ENCODE measurements around the gene TTLL1.

Gene TTLL1

DNA sequence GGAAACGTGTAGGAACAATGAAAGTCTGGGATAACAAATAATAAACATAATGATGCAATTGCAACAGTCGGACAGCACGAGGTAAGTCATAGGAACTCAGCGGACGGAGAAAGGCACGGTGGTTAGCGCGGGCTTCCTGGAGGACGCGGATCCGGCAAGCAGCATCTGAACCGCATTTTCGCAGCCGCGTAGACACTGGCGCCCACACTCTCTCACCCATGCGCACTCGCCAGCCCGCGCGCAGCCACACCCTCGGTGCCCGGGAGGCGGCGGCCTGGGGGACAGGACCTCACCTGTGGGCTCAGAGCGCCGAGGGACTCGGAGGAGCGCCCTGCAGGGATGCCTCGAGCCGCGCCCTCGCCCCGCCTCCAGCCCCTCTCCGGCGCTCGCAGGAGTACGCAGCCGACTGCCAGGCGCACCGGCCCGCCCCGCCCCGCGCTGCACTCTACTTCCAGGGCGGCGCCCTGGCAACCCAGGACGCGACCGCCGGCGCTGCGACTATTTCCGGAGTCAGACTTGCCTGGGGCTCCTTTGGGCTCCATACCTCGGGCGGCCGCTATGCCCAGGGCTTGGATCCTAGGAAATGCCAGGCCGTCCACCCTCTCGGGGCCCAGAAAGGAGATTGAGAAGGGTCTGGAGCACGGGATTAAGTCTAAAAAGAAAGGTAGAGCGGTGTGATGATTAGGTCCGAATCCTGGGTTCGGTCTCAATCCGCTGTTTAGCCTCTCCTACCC is at the start of gene TTLL1:
Gene TTLL1 (minus strand): TSS at position 408 of the 734 bp plus-strand sequence. CDS start 13,805 bp downstream, outside the sequence.
- no peak for DNase-seq

DNA sequence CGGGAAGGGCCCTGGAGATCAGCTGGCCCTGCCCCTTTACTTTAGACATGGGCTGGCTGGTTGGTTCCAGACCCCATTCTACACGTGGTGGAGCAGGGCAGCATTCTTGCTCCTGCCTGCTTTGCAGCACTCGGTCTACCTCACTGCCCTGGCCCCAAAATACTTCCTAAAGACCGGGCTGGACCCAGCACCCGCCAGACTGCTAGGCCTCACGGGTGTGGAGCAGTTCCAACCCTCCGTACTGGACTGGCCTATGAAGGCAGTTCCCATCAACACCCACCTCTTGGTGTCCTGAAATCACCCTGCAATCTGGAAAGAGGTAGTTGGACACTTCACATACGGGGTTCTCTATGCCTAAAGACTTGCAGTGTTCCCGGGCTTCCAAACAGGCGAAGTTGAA is 47.6 kb upstream of the TTLL1 start:
- DNase-seq, result no peak

DNA sequence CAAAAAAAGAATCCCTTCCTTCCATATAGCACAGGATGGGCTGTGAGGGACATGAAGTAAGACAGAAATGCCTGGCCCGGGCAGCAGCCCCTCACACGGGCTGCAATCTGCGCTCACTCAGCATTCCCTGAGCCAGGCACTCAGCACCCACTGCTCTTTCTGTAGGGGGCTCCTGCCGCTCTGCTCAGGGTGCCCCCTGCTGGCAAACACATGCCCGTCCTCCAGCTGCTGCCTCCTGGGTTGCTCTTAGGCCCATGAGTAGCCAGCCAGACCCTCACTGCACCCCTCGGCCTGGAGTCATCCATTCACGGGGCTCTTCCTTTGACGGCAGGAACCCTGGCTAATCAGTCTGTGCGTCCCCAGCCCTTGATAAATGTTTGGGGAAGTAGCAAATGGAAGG is 47.1 kb upstream of the TTLL1 start:
- no peak for DNase-seq

DNA sequence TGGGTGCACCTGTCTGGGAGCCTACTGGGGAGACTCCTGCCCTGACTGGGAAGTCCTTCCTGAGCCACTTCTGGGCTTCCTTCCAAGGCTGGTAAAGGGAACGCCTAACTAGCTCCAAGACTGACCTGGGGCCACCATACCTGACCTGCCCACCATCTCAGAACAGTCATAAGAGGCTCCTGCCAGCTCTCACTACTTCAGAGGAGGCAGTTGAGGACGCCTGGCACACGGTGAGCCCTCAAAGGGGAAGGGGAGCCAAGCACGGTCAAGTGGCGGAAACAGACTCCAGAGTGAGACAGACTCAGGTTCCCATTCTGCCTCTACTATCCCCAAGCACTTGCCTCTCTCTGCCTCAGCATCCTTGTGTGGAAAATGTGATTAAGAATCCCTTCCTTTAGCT is 46.4 kb upstream of the TTLL1 start:
- no peak for DNase-seq

DNA sequence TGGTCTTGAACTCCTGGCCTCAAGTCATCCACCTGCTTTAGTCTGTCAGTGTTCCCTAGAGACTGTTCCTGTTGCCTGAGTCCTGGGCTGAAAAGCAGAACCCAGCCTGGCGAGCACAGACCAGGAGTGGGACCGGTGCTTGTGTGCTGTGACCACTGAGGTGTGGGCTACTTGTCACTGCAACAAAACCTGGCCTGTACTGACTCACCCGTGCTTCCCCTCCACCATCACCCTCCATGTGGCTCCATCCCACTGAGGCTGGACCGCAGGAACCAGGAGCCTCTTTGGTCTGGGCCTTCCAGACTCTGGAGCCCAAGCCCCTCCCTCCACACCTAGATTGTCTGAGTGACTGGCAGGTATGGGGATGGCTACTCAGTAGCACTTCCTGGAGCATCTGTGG is 45.4 kb upstream of the TTLL1 start:
- no peak for DNase-seq

DNA sequence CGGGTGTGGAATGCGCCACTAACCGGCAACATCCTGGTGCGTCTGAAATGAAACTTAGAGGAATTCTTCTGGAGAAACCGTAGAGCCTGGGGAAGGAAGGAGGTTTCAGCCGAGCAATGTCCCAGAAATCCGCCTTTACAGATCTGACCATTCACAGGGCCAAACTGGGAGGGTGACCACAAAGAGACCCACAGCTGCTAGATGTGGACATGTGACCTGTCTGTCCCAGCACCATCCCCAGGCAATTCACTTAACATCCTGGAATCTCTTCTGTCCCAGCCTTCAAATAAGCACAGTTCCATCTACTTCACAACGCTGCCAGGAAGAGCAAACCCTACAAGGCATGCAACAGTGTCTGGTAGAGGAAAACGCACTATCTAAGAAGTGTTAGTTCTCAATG is 44.2 kb upstream of the TTLL1 start:
- no peak for DNase-seq

DNA sequence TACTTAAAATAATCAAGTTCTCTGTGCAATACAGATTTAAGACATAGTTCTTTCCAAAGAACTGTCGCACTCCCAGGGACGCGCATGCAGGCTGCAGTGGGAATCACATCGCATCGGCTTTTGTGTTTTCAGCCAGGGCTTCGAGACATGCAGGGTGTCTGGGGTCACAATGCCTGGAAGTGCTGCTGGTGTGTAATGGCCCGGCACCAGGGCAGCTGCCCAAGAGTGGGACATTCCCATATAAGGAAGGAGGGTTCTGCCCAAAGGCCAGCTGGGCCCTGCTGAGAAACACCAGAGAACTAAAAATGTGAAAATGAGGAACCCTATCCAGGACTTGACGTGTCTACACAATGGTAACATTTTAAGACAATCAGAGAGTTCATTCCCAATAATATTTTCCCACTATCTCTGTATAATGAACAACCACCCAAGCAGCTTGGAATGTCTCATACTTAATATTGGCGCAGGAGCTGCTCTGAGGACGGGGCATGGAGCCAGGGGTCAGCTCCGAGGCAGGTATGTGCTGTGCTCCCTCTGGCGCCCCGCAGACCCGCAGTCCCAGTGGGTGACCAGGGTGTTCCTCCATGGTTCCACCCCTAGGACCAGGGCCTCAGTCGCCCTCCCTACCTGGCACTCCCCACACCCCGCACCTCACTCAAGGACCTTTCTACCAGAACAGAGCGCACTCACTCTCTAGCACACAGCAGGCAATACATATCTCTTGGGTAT is 42.7 kb upstream of the TTLL1 start:
- no peak for DNase-seq

DNA sequence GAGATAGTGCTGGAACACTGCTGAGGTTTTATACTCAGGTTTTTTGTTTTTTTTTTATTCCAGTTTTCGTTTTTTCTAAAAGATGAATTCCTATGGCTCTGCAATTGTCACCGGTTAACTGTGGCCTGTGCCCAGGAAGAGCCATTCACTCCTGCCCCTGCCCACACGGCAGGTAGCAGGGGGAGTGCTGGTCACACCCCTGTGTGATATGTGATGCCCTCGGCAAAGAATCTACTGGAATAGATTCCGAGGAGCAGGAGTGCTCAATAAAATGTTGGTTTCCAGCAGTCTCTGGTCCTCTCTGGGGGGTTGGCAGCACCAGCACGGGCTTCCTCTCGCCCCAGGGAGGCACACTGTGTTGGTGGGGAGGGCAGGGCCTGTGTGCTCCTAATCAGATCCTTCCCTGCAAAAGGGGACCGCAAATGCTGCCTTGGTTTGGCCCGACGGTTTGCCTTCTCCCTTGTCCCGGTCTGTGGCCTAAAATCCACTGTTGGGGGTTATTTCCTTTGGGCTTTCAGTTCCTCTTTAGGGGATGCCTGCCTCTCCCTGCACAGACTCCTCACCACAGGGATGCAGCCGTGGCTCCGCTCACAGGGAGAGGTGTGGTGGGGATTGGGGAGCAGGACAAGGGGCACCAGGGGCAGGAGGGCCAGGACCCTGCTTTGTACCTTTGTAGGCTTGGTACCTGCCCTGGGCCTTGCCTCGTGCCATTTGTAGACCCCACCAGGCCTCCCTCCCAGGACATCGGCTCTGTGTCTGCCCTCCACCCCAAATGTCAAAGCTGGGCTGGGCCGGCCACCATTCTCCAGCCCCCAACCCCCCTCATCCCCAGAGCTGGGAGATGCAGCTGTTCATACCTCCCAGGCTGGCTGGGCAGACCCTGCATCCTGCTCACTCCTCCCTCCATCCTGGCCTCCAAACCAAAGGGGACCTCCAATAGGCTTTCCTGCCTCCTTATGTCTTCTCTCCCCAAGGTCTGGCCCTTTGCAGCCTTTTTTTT is 40.5 kb upstream of the TTLL1 start:
- no peak for DNase-seq

DNA sequence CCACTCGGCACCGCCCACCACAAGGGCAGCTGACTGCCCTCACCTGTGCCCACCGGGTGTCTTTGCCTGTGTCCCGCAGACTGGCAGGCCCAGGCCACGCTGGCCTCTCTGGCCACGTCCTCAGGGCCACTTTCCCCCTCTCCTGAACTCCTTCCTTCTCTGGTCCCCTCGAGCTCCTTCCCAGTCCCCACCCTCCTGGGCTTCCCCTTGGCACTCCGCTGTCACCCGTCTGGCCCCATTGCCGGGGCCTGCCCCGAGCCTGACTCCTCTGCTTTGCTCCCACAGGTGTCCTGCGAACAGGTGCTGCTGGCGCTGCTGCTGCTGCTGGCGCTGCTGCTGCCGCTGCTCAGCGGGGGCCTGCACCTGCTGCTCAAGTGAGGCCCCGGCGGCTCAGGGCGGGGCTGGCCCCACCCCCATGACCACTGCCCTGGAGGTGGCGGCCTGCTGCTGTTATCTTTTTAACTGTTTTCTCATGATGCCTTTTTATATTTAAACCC is 39.8 kb upstream of the TTLL1 start:
- peak; percentile 80 for DNase-seq

DNA sequence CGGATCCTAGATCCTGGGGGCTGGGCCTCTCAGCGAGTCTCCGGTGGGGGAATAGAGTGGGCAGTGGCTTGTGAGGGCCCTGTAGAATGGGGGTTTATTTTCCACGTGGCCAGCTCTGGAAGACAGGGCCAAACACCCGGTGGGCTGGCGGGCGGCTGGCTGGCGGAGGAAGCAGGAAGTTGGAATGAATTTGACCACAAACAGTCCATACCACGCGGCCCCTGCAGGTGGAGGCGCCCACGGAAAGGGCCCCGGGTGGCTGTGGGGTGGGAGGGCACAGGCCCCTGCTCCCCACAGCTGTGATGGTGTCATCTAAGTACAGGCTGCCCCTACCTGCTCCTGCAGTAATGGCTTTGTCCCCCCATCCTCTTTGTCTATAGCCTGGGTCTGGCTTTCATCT is 38.9 kb upstream of the TTLL1 start:
- no peak for DNase-seq

DNA sequence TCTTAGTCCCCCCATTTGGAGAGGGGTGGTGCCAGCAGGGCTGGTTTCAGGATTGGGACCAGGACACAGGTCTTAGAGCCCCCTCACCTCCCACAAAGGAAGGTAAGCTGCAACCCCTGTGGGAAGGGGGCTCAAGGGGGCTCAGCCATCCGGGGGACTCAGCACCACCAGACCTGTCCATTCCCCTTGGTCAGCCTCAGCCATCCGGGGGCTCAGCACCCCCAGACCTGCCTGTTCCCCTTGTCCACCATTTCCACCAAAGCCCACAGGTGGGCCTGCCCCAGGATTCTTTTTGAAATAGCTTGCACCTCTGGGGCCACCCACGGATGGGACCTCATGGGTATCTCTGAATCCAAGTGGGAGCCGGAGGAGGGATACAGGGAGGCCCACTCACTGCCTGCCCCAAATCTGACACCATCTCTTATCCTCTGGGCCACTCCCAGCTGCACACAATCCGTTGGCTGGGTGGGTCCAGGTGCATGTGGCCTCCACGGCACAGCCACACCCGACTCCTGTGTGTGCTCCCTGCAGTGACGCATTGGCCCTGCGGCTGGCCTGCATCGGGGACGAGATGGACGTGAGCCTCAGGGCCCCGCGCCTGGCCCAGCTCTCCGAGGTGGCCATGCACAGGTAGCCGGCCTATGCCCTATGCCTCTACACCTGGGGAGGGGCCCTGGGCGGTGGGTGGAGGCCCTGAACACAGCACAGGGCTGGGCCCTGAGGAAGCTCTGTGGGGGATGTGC is 38.1 kb upstream of the TTLL1 start:
- DNase-seq, result no peak

DNA sequence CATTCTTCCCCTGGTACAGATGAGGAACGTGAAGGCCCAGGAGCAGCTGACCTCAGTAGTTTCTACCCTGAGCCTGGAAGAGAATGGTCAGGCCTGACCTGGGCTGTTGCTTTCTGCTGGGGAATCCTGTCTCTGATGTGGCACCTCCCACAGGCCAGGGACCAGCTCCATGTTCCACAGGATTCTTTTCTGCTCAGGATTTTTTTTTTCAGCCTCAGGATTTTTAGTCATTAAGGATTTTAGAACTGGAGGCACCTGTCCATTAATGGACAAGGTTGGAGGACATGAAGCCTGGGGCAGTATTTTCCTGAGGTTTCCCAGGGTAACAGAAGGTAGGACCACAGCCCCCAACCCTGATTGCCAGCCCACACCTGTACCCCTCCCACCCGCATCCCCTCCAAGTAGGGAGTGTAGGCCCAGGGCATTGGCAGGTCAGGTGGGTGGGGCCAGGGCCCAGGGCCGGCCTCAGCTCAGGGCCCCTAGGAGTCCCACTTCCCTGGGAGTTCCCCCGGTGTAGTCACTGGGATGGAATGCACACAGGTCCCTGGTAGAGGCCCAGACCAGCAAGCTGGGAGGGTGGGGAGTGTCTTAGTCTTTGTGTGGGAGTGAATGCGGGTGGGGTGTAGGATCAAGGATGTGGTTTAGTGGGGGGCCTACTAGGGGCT is 37.4 kb upstream of the TTLL1 start:
- DNase-seq, result no peak

DNA sequence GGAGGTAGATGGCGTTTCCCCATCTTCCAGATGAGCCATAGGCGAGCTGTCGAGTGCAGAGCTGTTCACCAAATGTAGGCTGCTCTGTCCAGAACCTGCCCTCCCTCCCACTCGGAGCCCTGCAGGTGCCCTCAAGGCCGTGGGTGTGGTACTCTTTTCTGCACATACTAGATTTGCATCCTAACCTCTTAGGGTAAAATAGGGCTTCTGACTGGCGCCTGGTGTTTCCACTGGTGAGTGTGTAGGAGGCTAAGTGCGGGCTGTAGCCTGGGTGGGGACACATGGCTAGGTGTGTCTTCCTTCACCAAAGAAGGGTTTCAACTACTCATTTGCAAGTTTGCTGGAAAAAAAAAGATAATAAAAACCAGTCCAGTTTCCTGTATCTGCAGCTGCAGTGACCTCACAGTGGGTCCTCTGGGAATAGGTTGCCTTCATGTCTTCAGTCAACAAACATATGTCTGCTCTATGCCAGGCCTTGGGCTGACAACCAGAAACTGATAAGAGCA is 29.8 kb upstream of the TTLL1 start:
- no peak for DNase-seq

DNA sequence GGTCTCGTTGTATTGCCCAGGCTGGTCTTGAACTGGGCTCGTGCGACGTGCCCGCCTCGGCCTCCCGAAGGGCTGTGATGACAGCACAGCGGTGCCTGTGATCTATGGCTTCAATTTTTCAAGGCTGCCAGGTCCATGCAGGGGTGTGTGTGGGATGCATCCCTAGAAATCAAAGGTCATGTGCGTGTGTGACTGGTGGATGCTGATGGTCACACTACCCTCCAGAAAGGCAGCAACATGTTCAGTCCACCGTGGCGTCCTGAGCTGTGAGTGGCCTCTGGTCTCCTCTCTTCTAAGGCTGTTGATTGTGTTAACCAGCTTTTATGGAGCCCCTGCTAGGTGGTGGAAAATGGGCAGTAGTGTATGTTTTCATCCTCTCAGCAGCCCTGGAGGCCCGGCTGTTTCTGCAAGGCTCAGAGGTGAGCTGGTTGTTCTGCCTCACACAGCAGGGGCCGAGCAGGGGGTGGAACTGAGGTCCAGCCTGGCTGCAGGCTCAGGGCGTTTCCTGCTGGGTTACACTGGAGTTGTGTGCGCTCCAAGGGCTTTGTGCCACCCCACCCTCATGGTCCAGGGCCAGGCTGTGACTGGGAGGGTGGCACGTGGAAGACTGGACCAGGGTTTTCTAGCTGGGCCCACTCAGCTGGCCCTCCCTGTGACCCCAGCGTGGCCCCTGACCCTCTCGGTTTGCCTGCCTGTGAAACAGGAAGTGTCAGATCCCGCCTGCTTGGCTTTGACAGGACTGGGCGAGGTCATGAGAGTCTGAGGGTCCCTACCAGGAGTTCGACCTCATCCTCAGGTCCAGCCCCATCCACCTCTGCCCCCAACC is 29.0 kb upstream of the TTLL1 start:
- no peak for DNase-seq

DNA sequence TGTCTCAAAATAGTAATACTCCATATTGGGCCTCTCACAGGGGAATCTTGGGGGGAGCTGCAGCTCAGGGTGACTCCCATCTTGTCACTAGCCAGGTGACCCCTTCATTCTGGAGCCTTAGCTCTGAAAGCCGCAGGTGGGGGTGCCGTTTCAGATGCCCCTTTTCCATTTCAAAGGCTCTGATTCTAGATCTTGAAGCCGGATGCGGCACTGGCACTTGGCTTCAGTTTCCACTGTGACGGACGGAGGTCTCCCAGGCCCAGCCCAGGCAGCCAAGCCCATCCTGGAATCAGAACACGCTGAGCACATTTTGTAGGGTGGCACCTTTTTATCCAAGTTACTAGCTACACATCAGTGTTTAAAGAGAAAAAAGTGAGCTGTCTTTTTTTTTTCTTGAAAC is 27.7 kb upstream of the TTLL1 start:
- no peak for DNase-seq

DNA sequence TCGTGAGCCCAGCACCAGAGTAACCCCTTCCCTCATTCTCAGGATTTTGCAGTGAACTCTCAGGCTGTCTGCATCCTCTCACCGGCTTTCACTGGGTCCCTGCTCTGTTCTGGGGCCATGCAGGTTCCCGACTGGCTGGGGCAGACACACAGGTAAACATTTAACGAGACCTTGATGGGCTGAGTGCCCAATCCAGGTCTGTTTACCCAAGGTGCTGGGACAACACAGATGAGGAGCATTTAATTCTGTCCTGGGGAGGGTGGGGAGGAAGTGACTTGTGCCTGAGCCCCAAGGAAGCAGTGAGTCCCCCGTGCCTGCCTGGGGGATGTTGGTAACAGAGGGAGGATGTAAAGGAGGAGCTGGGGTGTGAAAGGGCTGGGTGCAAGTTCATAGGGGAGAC is 25.8 kb upstream of the TTLL1 start:
- no peak for DNase-seq

DNA sequence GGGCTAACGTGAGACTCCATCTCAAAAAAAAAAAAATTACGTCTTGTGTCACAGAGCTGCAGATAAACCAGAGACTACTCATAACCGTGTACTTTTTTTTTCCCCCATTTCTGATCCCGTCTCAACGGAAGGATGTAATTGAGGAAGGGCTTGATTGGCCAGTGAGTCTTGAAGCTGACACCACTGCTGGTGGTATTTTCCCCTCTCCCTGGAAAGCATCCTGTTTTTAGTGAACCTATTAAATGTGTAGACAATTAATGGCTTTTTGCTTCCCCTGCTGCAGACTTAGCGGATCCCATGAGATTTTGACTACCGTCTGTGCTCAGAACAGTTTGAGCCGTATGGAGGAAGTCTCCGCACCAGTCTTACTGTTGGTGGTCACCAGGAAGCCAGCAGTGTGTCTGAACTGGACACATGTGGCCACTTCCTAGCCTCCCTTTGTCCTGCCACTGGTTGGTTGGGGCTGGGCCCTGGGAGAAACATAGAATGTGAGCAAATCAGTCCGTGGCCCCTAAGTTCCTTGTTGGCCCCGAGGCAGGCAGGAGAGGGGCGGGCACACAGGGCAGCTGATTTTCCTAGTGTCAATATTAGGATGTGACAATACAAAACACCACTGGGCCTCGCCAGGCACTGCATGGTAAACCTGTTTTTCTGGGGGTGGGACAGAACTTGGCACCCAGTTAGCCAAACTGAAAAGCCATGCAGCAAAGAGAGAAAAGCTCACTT is 24.5 kb upstream of the TTLL1 start:
- DNase-seq, result no peak

DNA sequence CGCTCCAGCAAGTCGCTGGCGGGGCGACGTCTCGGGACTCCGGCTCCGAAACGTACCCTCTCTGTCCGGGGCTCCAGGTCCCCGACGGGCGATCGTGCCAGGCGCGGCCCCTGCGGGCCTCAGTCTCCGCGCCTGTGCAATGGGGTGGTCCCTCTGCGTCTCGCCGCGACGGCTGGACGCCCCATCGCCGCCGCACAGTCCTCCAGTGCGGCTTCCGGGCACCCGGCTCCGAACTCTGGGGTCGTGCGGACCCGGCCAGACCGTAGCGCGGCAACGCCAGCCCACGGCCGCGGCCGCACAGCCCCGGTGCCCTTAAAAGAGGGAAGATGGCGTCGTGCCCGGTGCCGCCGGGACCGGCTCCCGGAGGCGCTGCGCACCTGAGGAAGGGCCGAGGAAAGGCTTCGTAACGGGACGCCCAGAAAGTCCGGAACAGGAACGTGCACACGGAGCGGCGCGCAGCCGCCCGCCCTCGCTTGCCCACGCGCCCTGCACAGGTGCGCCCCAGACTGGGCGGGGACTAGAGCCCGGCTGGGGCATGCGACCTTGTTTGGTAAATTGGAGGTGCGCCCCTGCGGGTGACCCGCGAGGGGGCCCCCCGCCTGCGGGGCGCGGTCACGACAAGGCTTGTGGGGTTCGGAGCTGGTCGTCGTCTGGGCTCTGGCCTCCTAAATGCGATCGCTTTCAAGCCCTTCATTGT is 21.9 kb upstream of the TTLL1 start:
- DNase-seq, result no peak

DNA sequence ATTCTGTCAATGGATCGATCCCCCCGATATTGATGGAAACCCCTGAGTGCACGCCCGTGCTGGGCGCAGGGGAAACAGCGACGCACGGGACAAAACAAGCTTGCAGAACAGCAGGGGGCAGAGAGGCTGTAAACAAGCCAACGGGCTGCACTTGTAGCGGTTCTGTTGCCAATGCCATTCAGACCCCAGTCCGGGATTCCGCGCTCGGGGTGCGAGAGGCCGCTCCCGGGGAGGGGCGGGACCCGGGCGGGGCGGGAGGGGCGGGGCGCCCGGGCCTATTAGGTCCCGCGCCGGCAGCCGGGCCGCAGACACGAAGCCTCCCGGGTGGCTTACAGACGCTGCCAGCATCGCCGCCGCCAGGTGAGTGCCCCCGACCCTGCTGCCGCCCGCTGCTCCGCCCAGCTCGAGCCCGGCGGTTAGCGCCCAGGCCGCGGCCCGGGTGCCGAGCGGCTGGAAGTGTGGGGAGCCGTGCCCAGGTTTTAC is 21.3 kb upstream of the TTLL1 start, which contains the start of gene BIK:
Gene BIK (plus strand): TSS at position 307 of the 483 bp plus-strand sequence. CDS start 13,273 bp downstream, outside the sequence.
- peak; percentile 46 for DNase-seq

Data from NCI-H1105 treated with DMSO at 0.1 percent for 48 hours (cell line).